GF-D8 (cell line): ENCODE measurements around the gene ESR2.
"Not testable (repeated sequence)": the region's sequence is repeated elsewhere in the genome, so short reads cannot be mapped to it uniquely, and the experiment has no call there.

Experiments
- DNase-seq: peaks from one replicate; lab custom pipeline; 2025; lab: John Stamatoyannopoulos, UW

ESR2 gene

DNA sequence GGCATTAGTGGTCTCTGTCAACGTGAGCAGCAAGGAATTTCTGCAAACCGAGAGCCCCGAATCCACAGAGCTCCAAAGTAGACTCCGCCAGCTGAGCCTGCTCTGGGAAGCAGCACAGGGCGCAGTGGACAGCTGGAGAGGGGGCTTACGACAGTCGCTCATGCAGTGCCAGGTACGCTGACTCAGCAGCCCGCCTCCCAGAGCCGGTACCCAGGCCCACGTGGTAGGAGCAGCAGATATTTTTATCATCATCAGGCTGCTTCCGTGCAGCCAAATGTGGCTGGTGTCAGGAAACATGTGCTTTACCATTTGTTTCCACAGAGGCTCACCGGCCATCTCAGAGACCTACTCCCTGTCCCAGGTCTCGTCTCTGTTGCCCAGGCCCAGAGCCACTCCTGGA is 73.7 kb downstream of the ESR2 start:
- DNase-seq: no peak

DNA sequence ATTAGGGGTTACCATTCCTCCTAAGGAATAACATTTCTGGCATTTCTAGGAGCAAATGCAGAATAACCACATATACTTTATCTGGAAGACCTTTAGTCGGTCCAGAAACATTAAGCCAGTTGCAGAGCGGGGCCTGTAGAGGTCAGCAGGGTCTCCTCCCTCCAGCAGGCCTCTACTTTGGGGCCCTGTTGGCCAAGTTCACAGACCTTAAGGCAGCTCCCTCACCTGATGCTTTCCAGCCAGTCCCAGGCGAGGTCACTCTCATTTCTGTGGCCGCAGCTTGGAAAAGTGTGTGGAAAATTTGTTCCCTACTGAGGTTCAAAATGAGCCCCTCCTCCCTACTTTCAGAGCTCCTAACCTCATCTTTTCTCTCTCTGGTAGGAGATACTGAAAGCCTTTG is 74.1 kb downstream of the ESR2 start:
- DNase-seq: no peak

DNA sequence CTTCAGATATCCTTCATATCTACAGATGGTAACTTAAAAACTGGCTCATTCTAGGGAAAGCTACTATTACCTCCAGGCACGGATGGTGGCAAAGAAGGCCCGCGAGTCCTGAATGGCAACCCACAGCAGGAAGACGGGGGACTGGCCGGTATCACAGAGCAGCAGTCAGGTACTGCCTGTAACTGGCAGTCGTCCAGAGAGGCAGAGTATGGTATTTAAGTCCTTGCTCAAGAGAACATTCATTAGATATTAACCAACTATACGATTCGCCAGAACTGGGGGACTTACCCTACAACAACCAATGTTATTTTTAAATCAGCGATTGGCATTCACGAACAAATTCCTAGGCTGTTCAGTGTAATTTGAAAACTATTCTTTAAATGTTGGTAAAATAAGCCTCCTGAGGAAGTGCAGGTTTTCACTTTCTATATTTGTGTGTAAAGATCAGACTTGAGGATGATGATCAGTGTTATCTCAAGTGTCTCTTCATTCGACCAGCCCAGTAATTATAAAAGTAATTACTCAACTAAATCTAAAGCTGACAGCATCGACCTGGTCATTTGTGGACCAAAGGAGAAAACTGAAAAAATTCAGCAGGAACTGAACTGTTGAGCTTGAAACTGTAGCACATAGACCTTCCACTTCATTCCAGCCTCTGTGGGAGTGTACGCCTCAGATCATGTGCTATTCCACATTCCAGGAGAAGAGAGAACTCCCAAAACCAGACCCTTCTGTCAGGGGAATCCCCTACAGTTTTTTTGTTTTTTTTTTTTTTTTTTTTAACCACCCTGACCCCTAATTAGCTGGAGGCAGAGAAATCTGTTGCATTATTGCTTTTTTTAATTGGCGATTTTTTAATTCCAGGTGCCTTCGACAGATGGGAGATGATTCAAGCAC is 75.6 kb downstream of the ESR2 start:
- DNase-seq: no peak

DNA sequence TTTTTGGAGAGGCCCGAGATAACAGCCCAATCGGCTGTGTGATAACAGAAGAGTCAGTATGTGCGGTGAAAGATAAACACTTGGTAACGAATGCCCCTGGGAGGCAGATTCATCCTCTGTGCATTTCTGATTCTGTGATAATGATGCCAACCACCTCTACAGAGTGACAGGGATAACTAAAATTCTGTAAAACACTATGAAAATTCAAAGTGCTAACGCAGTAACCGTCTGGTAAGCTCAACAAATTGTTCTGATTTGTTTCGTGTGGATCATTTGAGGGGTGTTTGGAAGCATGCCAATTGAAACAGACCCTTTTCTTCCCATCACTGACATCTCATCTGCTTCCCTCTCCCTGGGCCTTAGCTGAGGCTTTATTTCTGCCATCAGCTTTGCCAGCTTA is 76.3 kb downstream of the ESR2 start:
- no peak for DNase-seq

DNA sequence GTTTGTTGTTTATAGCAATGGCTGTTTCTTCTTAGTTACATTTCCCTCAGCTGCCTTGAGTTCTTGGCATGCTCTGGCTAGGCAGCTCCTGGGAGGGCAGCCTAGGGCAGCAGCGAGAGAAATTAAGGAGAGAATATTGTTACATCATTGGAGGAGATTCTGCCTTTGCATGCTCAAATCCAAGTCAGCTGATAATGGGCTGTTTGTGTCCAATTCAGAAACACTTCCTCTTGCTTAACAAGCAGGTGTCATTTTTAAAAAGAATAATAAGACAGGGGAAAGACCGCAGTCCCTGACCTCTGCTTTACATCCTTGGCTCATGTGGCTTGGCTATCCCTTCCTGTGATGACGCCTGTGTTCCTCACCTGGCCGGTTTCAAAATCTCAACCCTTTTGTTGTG is 76.9 kb downstream of the ESR2 start:
- no peak for DNase-seq

DNA sequence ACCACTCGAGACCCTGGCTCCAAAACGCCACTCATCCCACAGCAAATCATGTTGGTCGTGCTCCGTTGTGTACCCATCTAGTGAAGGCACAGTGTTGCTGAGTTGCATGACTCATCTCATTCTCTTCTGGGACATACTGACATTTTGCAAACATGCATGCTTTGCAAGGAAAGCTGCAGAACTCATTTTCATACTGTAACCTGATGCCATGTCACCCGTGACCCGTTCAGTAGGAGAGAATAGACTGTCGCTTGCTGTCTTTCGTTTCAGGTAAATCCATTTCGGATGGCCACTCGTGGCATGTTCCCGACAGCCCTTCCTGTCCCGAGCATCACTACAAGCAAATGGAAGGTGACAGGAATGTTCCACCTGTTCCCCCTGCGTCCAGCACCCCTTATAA is 78.2 kb downstream of the ESR2 start:
- no peak for DNase-seq

DNA sequence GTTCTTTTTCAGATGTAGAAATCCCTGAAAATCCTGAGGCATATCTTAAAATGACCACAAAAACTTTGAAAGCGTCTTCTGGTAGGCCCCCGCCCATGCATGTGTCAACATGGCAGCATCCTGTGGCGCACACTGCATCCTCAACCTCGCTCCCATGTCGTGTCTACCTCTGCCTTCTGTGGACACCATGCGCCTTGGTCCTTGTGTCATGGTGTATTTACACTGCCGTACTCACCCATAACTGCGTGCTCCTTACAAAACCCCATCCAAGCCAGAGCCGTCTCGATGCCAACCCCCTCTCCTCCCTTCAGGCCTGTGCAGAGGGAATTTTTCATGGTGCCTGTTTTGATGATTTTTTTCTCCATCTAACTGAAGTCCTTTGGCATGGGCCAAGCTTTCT is 78.9 kb downstream of the ESR2 start:
- no peak for DNase-seq

DNA sequence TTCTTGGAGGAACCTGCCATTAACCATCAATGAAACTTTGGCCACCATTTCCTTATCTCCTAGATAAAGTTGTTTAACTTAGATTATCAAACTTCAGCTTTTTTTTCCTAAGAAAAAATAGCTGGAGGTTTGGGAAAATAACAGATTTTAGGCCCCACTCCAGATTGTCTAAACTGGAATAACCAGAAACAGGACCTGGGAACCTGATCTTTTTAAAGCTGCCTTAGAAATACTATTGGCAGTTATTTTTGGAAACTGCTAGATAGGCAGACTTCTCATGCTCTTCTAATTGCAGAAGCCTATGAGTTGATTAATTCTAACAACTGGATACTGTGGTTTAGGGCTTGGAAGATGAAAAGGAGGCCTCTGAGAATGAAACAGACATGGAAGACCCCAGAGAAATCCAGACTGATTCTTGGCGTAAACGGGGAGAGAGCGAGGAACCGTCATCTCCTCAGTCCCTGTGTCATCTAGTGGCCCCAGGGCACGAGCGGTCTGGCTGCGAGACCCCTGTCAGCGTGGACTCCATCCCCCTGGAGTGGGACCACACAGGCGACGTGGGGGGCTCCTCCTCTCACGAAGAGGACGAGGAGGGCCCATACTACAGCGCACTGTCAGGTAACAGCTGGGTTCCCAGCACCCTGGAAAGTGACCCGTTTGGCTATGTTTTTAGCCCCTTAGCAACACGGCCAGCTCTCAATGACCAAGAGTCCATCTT is 80.2 kb downstream of the ESR2 start:
- DNase-seq: no peak

DNA sequence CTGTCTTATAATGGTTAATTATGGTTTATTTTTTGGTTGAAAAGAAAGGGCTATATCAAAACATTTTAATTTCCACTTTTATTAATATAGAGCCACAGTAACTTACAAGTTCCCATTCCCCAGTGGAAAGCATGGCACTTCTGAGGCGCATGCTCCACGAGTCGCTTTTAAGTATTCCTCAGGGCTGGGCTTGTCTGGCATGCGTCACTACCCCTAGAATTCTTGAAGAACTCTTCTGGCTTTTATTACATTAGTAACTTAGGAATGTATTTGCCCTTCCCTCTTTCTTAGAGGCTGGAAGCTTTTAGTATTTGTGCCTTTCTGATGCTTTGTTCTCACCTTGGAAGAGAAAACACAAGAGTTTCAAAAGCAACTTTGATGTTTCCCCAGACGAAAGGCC is 81.1 kb downstream of the ESR2 start:
- DNase-seq: no peak

DNA sequence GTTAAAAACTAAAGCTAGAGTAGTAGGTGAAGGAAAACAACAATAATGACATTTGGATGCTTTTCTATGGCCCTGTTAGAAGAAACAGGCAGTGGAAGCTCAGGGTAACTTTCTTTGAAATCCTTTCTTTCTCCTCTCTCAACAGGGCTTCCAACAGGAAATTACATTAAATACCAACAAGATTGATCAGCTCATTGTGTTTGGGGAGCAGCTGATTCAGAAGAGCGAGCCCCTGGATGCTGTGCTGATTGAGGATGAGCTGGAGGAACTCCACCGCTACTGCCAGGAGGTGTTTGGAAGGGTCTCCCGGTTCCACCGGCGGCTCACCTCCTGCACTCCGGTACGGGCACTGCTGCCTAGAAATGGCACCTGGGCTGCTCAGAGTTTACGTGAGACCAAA is 81.5 kb downstream of the ESR2 start:
- DNase-seq: no peak

DNA sequence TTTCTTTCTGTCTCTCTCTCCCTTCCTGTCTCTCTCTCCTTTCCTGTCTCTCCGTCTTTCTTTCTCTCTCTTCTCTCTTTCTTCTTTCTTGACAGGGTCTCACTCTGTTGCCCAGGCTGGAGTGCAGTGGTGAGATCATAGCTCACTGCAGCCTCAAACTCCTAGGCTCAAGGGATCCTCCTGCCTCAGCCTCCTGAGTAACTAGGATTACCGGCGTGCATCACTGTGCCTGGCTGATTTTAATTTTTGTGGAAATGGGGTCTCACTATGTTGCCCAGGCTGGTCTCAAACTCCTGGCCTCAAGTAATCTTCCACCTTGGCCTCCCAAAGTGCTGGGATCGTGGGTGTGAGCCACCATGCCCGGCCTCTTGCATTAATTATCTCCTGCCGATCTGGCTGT is 83.3 kb downstream of the ESR2 start:
- not testable (repeated sequence) for DNase-seq

DNA sequence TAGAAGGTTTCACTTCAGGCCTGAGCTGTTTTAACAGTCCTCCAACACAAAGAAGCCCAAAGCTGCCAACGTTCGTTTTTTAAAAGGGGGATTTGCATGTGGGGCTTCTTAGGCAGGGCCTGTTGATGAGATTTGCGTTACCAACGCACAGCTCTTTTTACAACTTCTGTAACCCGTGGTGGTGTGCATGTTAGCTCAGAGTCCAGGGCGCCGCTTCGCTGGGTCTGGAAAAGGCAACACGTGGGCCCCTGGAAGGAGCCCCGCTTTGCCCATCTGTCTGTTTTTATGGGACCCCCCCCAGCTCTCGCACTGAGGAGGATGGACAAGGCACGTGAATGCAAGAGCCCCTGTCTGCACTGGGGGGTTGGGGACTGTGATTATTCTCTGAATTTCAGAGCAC is 84.0 kb downstream of the ESR2 start:
- no peak for DNase-seq

DNA sequence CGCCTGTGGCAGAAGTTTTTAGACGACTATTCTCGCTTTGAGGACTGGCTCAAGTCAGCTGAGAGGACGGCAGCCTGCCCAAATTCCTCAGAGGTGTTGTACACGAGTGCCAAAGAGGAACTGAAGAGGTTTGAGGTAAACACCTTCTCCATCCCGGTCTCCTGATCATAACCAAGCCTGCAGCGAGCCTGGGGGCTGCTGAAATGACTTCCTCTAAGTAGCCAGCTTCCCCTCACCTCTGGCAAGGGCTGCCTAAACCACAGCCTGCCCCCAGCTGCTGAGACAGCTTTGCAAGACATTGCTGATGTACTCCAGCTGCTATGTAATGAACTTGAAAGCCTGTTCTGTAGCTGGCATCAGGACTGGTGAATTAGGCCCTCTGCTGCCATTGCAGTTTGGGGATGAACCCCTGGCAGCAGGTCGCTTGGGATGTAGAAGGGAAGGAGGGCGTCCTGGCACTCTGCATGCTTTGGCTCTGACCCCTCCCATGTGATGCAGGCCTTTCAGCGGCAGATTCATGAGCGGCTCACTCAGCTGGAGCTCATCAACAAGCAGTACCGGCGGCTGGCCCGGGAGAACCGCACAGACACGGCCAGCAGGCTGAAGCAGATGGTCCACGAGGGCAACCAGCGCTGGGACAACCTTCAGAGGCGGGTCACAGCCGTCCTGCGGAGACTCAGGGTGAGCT is 84.6 kb downstream of the ESR2 start:
- no peak for DNase-seq

DNA sequence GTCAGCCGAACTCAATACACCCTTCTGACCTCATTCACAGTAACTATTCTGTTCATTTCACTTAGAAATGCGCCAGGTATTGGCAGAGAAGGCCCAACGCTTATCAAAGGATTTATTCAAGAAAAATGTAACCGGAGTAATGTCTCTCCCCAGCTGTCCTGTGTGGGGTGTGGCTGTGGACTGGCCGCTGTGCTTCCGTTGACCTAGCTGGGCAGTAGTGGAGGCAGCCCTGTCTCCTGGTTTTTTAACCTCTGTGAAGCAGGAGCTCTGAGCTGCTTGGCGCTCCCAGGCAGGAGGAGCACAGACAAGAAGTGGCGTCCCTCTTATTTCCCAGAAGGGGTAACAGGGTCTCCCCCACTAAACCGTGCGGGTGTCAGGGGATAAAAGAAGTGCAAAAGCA is 85.2 kb downstream of the ESR2 start:
- DNase-seq: no peak

DNA sequence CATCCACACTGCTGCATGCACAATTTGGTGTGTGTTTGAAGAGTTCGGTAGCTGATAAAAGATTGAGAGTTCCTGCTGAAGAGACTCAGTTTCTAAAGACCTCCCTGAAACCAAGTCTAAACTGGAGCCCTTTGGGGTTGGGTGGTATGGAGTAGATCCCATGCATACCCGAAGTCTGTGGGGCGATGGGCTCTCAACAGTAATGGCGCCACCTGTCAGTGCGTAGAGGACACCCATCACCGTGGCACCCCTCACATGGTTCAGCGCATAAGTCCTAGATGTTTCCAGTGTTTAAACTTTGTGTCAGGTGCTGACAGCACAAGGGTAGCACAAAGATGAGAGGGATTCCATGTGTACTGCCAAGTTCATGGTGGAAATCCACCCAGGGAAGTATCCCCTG is 85.9 kb downstream of the ESR2 start:
- DNase-seq: no peak

DNA sequence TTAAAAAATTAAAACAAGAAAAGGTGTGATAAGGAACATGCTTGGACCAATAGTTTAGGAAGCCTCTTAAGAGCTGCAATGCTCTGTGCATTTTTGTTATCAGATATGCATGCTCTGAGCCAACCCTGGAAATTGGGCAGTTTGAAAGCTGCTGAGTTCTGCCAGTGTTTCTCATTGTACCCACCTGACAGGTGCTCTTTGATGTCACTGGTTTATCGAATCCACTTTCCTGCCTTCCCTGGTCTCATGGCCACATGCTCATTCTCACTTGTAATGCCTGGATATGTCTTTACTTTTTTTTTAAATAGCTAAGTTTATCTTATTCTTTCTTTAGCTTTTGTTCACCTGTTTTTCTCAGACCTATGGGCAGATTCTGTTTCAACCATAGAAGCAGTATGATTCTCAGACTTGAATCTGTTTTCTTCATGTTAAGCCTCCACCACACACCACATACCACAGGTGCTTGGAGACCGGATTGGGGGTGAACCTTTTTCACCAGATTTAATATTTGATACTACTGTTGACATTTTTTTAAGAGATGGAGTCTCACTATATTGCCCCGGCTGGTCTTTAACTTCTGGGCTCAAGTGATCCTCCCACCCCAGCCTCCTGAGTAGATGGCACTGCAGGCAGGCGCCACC is 90.7 kb downstream of the ESR2 start:
- DNase-seq: no peak

DNA sequence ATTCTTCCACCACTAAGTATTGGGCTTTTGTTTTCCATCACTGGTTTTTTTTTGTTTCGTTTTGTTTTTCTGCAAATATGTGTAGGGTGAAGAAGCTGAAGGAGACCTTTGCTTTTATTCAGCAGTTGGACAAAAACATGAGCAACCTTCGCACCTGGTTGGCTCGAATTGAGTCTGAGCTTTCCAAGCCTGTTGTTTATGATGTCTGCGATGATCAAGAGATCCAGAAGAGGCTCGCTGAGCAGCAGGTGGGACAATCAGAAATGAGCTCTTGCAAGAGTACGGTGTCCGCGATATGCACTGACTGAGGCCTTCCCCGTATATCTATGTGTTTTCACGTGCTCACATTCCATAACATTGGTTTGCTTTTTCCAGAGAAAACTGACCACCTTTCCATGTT is 91.5 kb downstream of the ESR2 start:
- no peak for DNase-seq

DNA sequence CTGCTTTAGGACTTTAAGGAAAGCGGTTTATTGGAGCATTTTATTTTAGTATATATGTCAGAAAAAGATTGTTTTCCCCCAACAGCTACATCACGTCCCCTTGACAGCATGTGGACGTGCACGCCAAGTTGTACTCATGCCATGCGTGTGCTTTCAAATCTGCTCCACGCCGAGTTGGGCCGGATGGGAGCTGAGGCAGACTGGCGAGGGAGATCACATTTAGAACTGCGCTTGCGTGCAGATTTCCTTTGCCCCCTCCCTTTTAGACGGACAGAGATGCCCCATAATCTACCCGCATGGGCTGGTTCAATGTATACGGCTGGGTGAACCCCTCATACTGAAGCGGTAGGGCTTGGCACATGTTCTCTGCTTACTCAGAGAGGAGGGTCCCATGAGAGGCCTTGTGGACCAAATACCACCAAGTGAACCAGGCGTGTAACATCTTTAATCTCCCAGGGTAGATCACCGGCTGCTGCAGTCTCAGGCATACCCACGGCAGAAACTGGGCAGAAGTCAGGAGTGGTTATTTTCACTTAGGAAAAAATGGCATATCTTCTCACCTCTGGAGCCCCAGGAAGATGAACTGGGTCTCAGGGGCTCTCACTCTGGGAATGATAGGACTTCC is 92.1 kb downstream of the ESR2 start:
- no peak for DNase-seq

DNA sequence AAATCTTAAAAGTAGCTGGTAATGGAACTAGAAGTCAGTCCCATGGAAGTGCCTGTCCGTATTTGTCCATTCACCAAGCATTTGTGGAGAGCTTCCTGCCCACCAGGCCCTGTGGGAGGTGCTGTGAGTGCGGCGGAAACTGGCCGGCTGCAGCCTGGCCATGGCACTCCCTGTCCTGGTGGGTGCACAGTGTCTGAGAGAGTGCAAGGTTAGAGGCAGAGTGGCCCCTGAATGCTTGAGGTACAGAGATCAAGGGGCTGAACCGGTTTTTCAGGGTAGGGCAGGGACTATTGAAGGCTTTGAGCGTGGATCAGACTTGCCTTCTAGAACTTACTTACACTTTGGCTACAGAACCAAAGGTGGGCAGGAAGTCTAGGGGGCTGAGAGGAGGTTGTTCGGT is 92.9 kb downstream of the ESR2 start:
- no peak for DNase-seq

DNA sequence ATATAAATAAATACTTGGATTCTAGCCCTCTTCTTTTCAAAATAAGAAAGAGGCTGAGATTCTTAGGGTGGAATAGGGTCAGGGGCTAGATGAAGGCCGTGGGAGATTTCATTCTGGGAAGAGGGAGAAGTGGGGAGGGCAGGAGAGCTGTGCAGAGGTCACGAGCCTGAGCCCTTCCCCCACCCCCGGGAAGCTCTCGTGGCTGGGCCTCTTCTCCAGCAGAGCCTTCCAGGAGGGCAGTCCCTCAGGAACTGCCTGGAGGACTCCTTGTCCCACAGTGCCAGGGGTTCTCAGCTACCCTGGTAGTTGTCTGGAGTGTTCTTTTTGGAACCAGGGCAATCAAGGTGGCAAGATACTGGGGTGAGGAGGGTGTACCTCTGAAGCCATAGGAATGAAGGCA is 94.0 kb downstream of the ESR2 start:
- no peak for DNase-seq

DNA sequence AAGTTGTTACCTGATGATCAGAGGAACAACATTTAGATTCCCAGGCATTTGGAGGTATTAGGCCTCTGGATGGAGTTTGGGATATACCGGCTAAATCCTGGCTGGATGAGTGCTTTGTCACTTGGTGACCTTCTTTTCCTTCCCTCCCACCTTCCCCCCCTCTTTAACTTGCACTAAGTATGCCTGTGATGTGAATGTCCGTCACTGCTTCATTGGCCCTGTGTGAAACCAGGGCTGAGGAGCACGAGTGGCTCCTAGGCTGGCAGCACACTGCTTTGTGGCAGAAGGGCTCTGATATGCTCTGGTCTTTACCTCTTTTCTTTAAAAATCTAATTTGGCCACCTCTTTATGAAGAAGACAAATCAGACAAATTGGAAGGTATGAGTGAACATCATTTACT is 95.7 kb downstream of the ESR2 start:
- no peak for DNase-seq

DNA sequence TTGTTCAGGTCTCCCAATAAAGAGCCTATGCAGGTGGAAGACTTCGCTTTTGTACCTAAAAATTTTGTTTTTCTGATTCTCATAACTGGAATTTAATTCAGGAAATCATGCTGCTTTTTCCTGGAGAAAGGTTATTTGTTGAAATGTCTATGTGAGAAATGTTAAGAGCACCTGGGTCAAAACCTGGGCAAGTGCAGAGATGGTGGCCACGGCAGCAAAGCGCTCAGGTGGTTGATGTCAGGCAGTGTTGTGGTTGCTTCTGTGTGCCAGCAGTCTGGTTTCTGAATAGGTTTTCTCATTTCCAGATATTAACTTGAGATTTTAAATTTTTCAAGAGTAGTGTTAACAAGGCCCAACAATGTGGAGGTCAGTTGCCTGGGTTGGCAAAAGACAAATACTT is 96.2 kb downstream of the ESR2 start:
- no peak for DNase-seq
